Gastrocnemius medialis (tissue), 4 donors: Measurements from ENCODE around the gene TIGD1.

Source experiments
- POLR2A ChIP-seq, 2 donors: fragments of 450-650 bp; IDR thresholded peaks; one replicate each; pipeline ENCODE4 v1.6.1; 2017; ENCODE audit warnings: antibody characterized with exemption in 2 of 2, mild to moderate bottlenecking in 2 of 2, moderate library complexity in 2 of 2
- TF ChIP-seq, protein P1 (sequence below), 5 experiments: fragments of 450-650 bp in 3 of 5; fragments of 200-600 bp in 2 of 5; sonication (generic) in 2 of 5; IDR thresholded peaks in 4 of 5; conservative IDR thresholded peaks in 1 of 5; 1 replicate in 4 of 5; 2 replicates in 1 of 5; pipeline ENCODE4 v1.5.1; 2016 to 2019; ENCODE audit warnings: antibody characterized with exemption in 5 of 5, mild to moderate bottlenecking in 3 of 5, moderate library complexity in 3 of 5

DNA sequence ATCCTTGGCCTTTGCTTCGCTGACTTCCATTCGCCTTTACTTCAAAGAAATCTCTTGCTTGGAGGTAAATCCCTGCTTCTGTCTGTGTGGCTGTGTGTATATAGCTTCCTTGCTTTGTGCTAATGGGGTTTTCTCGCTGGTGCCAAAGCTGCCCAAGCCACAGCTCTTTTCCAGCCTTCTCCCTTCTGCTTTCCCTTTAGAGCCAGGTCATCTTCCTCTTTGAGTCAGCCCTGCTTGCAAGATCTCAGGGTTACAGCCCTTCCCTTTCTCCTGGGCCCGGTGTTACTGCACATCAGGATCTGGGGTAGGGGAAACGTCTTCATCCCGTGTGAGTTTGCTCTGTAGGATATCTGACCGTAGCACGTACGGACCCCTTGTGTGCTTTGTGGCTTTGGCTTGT lies 19.2 kb upstream of the TIGD1 start:
- TF ChIP-seq, protein P1, sequence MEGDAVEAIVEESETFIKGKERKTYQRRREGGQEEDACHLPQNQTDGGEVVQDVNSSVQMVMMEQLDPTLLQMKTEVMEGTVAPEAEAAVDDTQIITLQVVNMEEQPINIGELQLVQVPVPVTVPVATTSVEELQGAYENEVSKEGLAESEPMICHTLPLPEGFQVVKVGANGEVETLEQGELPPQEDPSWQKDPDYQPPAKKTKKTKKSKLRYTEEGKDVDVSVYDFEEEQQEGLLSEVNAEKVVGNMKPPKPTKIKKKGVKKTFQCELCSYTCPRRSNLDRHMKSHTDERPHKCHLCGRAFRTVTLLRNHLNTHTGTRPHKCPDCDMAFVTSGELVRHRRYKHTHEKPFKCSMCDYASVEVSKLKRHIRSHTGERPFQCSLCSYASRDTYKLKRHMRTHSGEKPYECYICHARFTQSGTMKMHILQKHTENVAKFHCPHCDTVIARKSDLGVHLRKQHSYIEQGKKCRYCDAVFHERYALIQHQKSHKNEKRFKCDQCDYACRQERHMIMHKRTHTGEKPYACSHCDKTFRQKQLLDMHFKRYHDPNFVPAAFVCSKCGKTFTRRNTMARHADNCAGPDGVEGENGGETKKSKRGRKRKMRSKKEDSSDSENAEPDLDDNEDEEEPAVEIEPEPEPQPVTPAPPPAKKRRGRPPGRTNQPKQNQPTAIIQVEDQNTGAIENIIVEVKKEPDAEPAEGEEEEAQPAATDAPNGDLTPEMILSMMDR (IDR thresholded peaks at IDR 0.05 in 4 of 5, conservative IDR thresholded peaks at IDR 0.05 in 1 of 5): no peak
- no peak for TF ChIP-seq POLR2A (IDR thresholded peaks at IDR 0.05)
